ENCODE measurements around the gene GALNT2.
A peak's percentile ranks its signal among the peaks of the same experiment; 100 is the strongest.

GALNT2 gene

DNA sequence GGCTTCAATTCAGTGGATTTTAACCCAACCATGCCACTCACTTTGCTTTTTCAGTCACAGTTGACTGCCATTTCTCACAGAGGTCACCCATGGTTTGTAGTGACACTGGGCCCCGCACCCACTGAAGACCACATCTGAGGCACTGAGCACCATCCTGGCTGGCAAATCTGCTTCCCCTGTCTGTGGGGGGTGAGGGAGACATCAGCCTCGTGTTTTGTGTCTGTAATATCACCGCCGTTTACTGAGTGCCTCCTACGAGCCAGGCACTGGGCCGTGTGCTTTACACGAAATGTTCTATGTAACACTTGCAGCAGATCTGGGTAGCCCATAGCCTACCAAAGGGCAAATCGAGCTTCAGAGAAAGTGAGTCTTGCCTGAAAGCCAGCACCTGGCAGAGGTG, 197.3 kb downstream of the GALNT2 start:
- TF ChIP-seq ZNF274 (IDR thresholded peaks at IDR 0.05; ENCODE audit: low read depth, low read length) (no peak), YY1 (IDR thresholded peaks at IDR 0.05; ENCODE audit: insufficient read depth, insufficient read length) (no peak), SUZ12 (IDR thresholded peaks at IDR 0.05; ENCODE audit: extremely low read depth, insufficient read depth, insufficient read length) (no peak)
- peaks cover 7% of the 10 kb centered on the region for H3K4me1 ChIP-seq (ENCODE audit: insufficient read depth, insufficient read length)
- H3K27me3 ChIP-seq (ENCODE audit: insufficient read depth, insufficient read length) = no peaks in the 10 kb centered on the region

DNA sequence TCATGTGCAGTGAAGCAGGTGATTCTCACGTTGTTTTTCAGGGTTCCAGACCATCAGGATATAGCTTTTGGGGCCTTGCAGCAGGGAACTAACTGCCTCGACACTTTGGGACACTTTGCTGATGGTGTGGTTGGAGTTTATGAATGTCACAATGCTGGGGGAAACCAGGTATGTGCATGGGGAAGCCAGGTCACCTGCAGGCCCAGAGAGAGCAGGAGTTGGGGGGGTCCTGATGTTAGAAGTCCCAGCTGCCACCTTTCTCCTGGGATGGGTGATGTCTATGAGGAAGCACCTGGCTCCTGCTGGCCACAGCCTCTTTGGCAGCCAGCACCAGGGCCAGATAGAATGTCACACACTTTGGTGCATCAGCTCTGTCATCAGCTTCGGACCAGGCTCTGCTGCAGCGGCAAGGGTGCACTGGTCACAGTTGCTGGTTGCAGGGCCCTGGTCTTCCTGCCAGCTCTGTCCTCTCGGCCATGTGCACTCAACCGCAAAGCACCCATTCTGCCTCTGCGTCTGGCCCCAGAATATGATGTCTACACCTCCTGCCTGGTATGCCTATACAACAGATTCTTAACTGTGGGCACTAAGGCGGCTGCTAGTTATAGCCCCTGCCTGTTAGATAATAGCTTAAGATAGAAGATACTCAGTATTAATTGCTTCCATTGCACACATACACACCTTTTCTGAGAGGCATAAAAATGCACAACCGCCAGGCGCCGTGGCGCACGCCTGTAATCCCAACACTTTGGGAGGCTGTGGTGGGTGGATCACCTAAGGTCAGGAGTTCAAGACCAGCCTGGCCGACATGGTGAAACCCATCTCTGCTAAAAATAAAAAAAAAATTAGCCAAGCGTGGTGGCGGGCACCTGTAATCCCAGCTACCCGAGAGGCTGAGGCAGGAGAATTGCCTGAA, 198.4 kb downstream of the GALNT2 start:
- DNase-seq (ENCODE audit: low read depth, low spot score) = no peak
- Histone ChIP-seq H3K36me3 (ENCODE audit: insufficient read depth, insufficient read length, low read length) (peaks cover 62% of the 10 kb centered on the region), H3K4me3 (ENCODE audit: insufficient read length, low read depth) (no peak overlapping the region), H3K9ac (ENCODE audit: insufficient read length, low read depth) (no peak overlapping the region), H3K27me3 (ENCODE audit: insufficient read depth, insufficient read length) (no peaks in the 10 kb centered on the region), H3K9me3 (ENCODE audit: insufficient read depth, low read length) (no peaks in the 10 kb centered on the region), H3K4me1 (ENCODE audit: insufficient read depth, insufficient read length) (peaks cover 7% of the 10 kb centered on the region)
- TF ChIP-seq SUZ12 (IDR thresholded peaks at IDR 0.05; ENCODE audit: extremely low read depth, insufficient read depth, insufficient read length) (no peak), ZNF274 (IDR thresholded peaks at IDR 0.05; ENCODE audit: low read depth, low read length) (no peak), YY1 (IDR thresholded peaks at IDR 0.05; ENCODE audit: insufficient read depth, insufficient read length) (no peak)

More for the DNA sequence above, 197.3 kb downstream of the GALNT2 start:
- no peak for DNase-seq (ENCODE audit: low read depth, low spot score)
- Histone ChIP-seq H3K9me3 (ENCODE audit: insufficient read depth, low read length) (no peaks in the 10 kb centered on the region), H3K4me3 (ENCODE audit: insufficient read length, low read depth) (no peak overlapping the region), H3K9ac (ENCODE audit: insufficient read length, low read depth) (no peak overlapping the region), H3K36me3 (ENCODE audit: insufficient read depth, insufficient read length, low read length) (peaks cover 58% of the 10 kb centered on the region)

GRCh38 chr1:230266456-230266855, 199.4 kb downstream of the GALNT2 start:
- TF ChIP-seq ZNF274 (IDR thresholded peaks at IDR 0.05; ENCODE audit: low read depth, low read length) = no peak
- no peak for TF ChIP-seq YY1 (IDR thresholded peaks at IDR 0.05; ENCODE audit: insufficient read depth, insufficient read length)
- no peak for TF ChIP-seq SUZ12 (IDR thresholded peaks at IDR 0.05; ENCODE audit: extremely low read depth, insufficient read depth, insufficient read length)
- Histone ChIP-seq H3K9me3 (ENCODE audit: insufficient read depth, low read length) (no peaks in the 10 kb centered on the region), H3K36me3 (ENCODE audit: insufficient read depth, insufficient read length, low read length) (peaks cover 70% of the 10 kb centered on the region), H3K4me3 (ENCODE audit: insufficient read length, low read depth) (no peak overlapping the region), H3K27me3 (ENCODE audit: insufficient read depth, insufficient read length) (no peaks in the 10 kb centered on the region), H3K4me1 (ENCODE audit: insufficient read depth, insufficient read length) (peaks cover 7% of the 10 kb centered on the region), H3K9ac (ENCODE audit: insufficient read length, low read depth) (no peak overlapping the region)
- DNase-seq (ENCODE audit: low read depth, low spot score) = no peak

- H3K36me3 ChIP-seq (ENCODE audit: insufficient read depth, insufficient read length, low read length) = peaks cover 66% of the 10 kb centered on the region
- H3K27me3 ChIP-seq (ENCODE audit: insufficient read depth, insufficient read length) = no peaks in the 10 kb centered on the region
- H3K9me3 ChIP-seq (ENCODE audit: insufficient read depth, low read length) = no peaks in the 10 kb centered on the region
- DNase-seq (ENCODE audit: low read depth, low spot score) = no peak
- H3K4me3 ChIP-seq (ENCODE audit: insufficient read length, low read depth) = no peak overlapping the region
- H3K9ac ChIP-seq (ENCODE audit: insufficient read length, low read depth) = no peak overlapping the region
- TF ChIP-seq ZNF274 (IDR thresholded peaks at IDR 0.05; ENCODE audit: low read depth, low read length) (no peak), SUZ12 (IDR thresholded peaks at IDR 0.05; ENCODE audit: extremely low read depth, insufficient read depth, insufficient read length) (no peak), YY1 (IDR thresholded peaks at IDR 0.05; ENCODE audit: insufficient read depth, insufficient read length) (no peak)
- H3K4me1 ChIP-seq (ENCODE audit: insufficient read depth, insufficient read length) = peaks cover 7% of the 10 kb centered on the region
Observed at GRCh38 chr1:230267338-230268065, 200.5 kb downstream of the GALNT2 start.

DNA sequence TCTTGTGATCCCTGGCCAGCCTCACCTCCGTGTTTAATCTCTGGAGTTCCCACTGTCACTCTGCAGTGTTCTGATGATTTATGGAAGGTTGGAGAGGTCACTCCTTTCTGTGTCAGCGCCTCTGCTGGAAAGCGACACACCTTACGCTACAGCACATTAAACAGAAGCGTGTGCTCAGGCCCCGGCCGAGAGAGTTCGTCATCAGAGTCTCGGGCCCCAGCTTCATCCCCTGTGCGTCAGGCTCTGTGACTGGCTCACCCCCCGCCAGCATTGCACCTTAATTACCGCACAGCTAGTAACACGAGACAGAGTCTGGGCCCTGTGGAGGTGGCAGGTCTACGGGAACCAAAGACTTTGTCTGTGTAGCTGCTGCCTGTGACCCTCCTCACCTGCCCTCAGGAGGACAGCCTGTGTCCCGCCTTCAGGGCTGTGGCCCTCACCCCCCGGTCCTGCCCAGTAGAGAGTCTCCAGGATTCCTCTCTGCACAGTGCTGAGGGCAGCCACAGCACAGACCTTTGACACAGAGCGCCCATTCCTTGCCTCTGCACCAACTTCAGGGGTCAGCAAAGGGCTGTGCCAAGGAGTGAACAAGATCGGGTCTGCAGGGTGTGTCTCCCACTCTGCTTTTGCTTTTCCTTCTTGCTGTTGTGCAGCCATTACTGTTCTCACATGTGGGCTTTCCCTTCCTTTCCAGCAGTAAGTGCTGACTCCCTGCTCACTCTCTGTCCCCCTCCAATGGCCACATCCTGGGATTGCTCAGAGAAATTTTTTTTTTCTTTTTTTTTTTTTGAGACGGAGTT, 201.5 kb downstream of the GALNT2 start:
- no peak for TF ChIP-seq ZNF274 (IDR thresholded peaks at IDR 0.05; ENCODE audit: low read depth, low read length)
- no peak for TF ChIP-seq YY1 (IDR thresholded peaks at IDR 0.05; ENCODE audit: insufficient read depth, insufficient read length)
- no peak for TF ChIP-seq SUZ12 (IDR thresholded peaks at IDR 0.05; ENCODE audit: extremely low read depth, insufficient read depth, insufficient read length)
- DNase-seq (ENCODE audit: low read depth, low spot score) = peak; percentile 80
- H3K4me1 ChIP-seq (ENCODE audit: insufficient read depth, insufficient read length) = peaks cover 7% of the 10 kb centered on the region
- H3K9ac ChIP-seq (ENCODE audit: insufficient read length, low read depth) = peak overlapping the region; percentile 37
- H3K9me3 ChIP-seq (ENCODE audit: insufficient read depth, low read length) = no peaks in the 10 kb centered on the region
- H3K27me3 ChIP-seq (ENCODE audit: insufficient read depth, insufficient read length) = no peaks in the 10 kb centered on the region
- no peak overlapping the region for H3K4me3 ChIP-seq (ENCODE audit: insufficient read length, low read depth)
- H3K36me3 ChIP-seq (ENCODE audit: insufficient read depth, insufficient read length, low read length) = peaks cover 60% of the 10 kb centered on the region

DNA sequence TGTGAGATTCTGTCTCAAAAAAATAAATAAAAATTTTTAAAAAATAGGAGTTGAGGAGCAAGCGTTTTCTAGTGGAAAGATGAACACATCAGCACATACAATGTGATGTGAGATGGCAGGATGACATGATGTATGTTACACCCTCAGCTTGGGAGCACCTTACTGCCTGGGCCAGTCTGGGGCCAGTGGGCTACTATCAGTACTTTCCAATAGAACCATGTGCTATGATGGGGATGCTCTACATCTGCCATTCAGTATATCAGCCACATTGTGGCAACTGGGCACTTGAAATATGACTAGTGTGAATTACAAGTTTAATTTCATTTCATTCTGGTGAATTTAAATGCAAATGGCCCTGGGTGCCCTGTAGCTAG, 203.1 kb downstream of the GALNT2 start:
- Histone ChIP-seq H3K9me3 (ENCODE audit: insufficient read depth, low read length) (no peaks in the 10 kb centered on the region), H3K36me3 (ENCODE audit: insufficient read depth, insufficient read length, low read length) (peaks cover 57% of the 10 kb centered on the region), H3K4me3 (ENCODE audit: insufficient read length, low read depth) (no peak overlapping the region), H3K27me3 (ENCODE audit: insufficient read depth, insufficient read length) (no peaks in the 10 kb centered on the region), H3K9ac (ENCODE audit: insufficient read length, low read depth) (no peak overlapping the region), H3K4me1 (ENCODE audit: insufficient read depth, insufficient read length) (peaks cover 7% of the 10 kb centered on the region)
- TF ChIP-seq YY1 (IDR thresholded peaks at IDR 0.05; ENCODE audit: insufficient read depth, insufficient read length) (no peak), SUZ12 (IDR thresholded peaks at IDR 0.05; ENCODE audit: extremely low read depth, insufficient read depth, insufficient read length) (no peak), ZNF274 (IDR thresholded peaks at IDR 0.05; ENCODE audit: low read depth, low read length) (no peak)
- no peak for DNase-seq (ENCODE audit: low read depth, low spot score)
